Tibial artery (tissue), 4 donors: ENCODE data around the gene TMEM203.

Experiments
- DNase-seq, 2 donors: peaks; one replicate each; pipeline ENCODE4 v3.0.0-alpha.2; 2019
- H3K27ac ChIP-seq, 2 donors: fragments of 200-600 bp; sonication (generic) in 1 of 2; 1 replicate in 1 of 2; 2 replicates in 1 of 2; pipeline ENCODE4 v1.5.1; 2018 to 2019; ENCODE audit warnings: mild to moderate bottlenecking in 1 of 2
- H3K27me3 ChIP-seq, 2 donors: fragments of 200-600 bp; sonication (generic) in 1 of 2; one replicate each; pipeline versions ENCODE4 v1.5.1 to v1.6.0; 2016 to 2019
- H3K36me3 ChIP-seq, 3 donors: fragments of 200-600 bp; sonication (generic) in 2 of 3; one replicate each; pipeline ENCODE4 v1.5.1; 2016 to 2019; ENCODE audit warnings: mild to moderate bottlenecking in 2 of 3
- H3K4me1 ChIP-seq, 4 donors: fragments of 200-600 bp; sonication (generic) in 2 of 4; 1 replicate in 3 of 4; 2 replicates in 1 of 4; pipeline ENCODE4 v1.5.1; 2016 to 2019
- H3K4me3 ChIP-seq, 2 donors: fragments of 200-600 bp; sonication (generic) in 1 of 2; 1 replicate in 1 of 2; 2 replicates in 1 of 2; pipeline ENCODE4 v1.5.1; 2018 to 2019; ENCODE audit warnings: mild to moderate bottlenecking in 2 of 2
- H3K9me3 ChIP-seq, 3 donors: fragments of 200-600 bp; sonication (generic) in 1 of 3; one replicate each; pipeline ENCODE4 v1.5.1; 2016 to 2019
- CTCF ChIP-seq, 2 experiments: fragments of 200-600 bp in 1 of 2; fragments of 450-650 bp in 1 of 2; IDR thresholded peaks; one replicate each; pipeline ENCODE4 v1.5.1; 2017 to 2019; ENCODE audit warnings: antibody characterized with exemption in 2 of 2, mild to moderate bottlenecking in 1 of 2, moderate library complexity in 1 of 2
- intact Hi-C: fragments of 100-400 bp; cut with DNase I; formaldehyde crosslinking; loops from one replicate; pipeline ENCODE4 v1.15.0; 2023; ENCODE audit warnings: low total_unique reads

Gene TMEM203

GRCh38 chr9:137227054-137227852 is 21.8 kb upstream of the TMEM203 start, which contains the start of gene RNF224:
Gene RNF224 (plus strand): TSS chr9:137227502. CDS start chr9:137228336, 834 bp downstream.
- H3K36me3 ChIP-seq = no peaks in the 10 kb centered on the region
- H3K9me3 ChIP-seq = no peaks in the 10 kb centered on the region
- peaks cover 0 to 51% of the 10 kb centered on the region in 2 donors for H3K27me3 ChIP-seq
- no peak within 1 kb of the TSS for H3K4me3 ChIP-seq
- TF ChIP-seq CTCF (IDR thresholded peaks at IDR 0.05) = peak; percentile 76 to 79
- intact Hi-C loops = no loop called here
- no peak within 1 kb of the TSS for H3K27ac ChIP-seq
- DNase-seq = peak; percentile 61 to 79
- peaks cover 0 to 48% (median 17%) of the 10 kb centered on the region in 4 donors for H3K4me1 ChIP-seq

- intact Hi-C loops = no loop called here
- no peaks in the 10 kb centered on the region for H3K36me3 ChIP-seq
- DNase-seq = no peak
- peaks cover 0 to 51% (median 21%) of the 10 kb centered on the region in 4 donors for H3K4me1 ChIP-seq
- no peak overlapping the region for H3K27ac ChIP-seq
- no peak for TF ChIP-seq CTCF (IDR thresholded peaks at IDR 0.05)
- peaks cover 0 to 46% of the 10 kb centered on the region in 2 donors for H3K27me3 ChIP-seq
- no peak overlapping the region for H3K4me3 ChIP-seq
- no peaks in the 10 kb centered on the region for H3K9me3 ChIP-seq
These were observed 21.0 kb upstream of the TMEM203 start for GRCh38 chr9:137226338-137227053.

GRCh38 chr9:137225699-137226331 is 20.4 kb upstream of the TMEM203 start:
- H3K4me1 ChIP-seq = peaks cover 0 to 56% (median 23%) of the 10 kb centered on the region in 4 donors
- no peaks in the 10 kb centered on the region for H3K36me3 ChIP-seq
- intact Hi-C loops = no loop called here
- no peaks in the 10 kb centered on the region for H3K9me3 ChIP-seq
- H3K27ac ChIP-seq = no peak overlapping the region
- peaks cover 0 to 44% of the 10 kb centered on the region in 2 donors for H3K27me3 ChIP-seq
- no peak for DNase-seq
- no peak overlapping the region for H3K4me3 ChIP-seq
- no peak for TF ChIP-seq CTCF (IDR thresholded peaks at IDR 0.05)

- intact Hi-C loops = loop anchor here (5.0 kb wide), 1 partner anchor 38 kb away; the partner anchor contains the start of genes ANAPC2 and SSNA1
- Histone ChIP-seq H3K4me1 (peaks cover 0 to 56% (median 23%) of the 10 kb centered on the region in 4 donors), H3K27me3 (peaks cover 0 to 37% of the 10 kb centered on the region in 2 donors), H3K9me3 (no peaks in the 10 kb centered on the region), H3K4me3 (peak within 1 kb of the TSS; percentile 60 to 81), H3K27ac (peak within 1 kb of the TSS; percentile 89 to 93), H3K36me3 (no peaks in the 10 kb centered on the region)
- DNase-seq = no peak
- TF ChIP-seq CTCF (IDR thresholded peaks at IDR 0.05) = no peak
These were observed 19.6 kb upstream of the TMEM203 start, which contains the start of gene CYSRT1 for GRCh38 chr9:137224830-137225694. Gene CYSRT1 (plus strand): TSS chr9:137225174. CDS start chr9:137225622, 448 bp downstream.
